Muscle of back (tissue), 11 donors: ENCODE data around the gene SMPD2. TPM values are rescaled to one million over a fixed set of nuclear protein-coding genes. Genes with fewer than 3 reads are reported as not detected.
"Not testable (repeated sequence)": the region's sequence is repeated elsewhere in the genome, so short reads cannot be mapped to it uniquely, and the experiment has no call there.

ENCODE experiments used
- DNase-seq, 3 donors: peaks; one replicate each; pipeline versions ENCODE4 v3.0.0 to v3.0.0-alpha.2; 2013
- polyA plus RNA-seq, 10 donors: library from polyadenylated mRNA; unstranded; fragments of 120-200 nt; gene quantifications; one replicate each; pipeline ENCODE4 v1.2.1, GENCODE V29; 2013; ENCODE audit not compliant: insufficient read length in 10 of 10

SMPD2 gene
- polyA plus RNA-seq, 10 donors: 4.0 to 6.1 (median 5.0) TPM

DNA sequence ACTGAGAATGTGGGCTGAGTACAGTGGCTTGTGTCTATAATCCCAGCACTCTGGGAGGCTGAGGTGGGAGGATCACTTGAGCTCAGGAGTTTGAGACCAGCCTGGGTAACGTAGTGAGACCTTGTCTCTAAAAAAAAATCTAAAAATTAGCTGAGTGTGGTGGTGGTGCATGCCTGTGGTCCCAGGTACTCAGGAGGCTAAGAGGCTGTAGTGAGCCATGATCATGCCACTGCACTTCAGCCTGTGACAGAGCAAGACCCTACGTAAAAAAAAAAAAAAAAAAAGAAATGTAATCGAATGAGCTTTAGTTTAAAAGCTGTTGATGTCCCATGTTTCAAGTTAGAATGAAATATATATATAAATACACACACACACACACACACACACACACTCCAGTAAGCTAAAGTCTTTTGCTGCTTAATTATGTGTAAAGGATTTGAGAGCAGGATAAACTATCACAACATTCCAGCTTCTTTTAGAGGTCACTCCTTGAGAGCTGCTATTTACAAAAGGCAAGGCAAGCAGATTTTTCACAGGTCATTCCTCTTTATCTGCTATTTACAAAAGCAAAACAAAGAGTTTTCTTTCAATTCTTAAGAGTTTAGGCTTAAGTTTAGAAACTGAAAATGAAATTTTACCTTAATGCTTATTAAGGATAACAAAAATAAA lies 19.8 kb downstream of the SMPD2 start:
- no peak for DNase-seq

- not testable (repeated sequence) for DNase-seq
These were observed 20.7 kb downstream of the SMPD2 start for GRCh38 chr6:109461205-109461604.

GRCh38 chr6:109461733-109462526 lies 21.4 kb downstream of the SMPD2 start:
- no peak for DNase-seq

DNA sequence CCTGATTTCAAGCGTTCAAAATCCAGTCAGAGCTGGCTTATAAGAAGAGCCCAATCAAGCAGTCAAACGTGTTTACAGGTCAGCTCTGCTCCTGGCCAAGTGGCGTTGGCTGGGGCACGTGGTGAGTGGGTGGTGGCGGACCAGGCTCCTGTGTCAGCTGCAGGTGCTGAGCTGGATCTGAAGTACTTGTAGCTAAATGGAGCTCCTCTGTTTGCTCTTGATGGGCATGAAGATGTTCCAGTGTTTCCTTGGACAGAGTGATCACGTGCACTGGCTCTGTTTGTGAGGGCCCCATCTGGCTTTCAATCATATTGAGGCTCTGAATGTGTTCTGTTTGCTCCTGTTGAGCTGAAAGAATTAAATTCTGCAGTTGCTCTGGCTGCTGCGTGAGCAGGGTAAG lies 25.2 kb downstream of the SMPD2 start:
- no peak for DNase-seq

DNA sequence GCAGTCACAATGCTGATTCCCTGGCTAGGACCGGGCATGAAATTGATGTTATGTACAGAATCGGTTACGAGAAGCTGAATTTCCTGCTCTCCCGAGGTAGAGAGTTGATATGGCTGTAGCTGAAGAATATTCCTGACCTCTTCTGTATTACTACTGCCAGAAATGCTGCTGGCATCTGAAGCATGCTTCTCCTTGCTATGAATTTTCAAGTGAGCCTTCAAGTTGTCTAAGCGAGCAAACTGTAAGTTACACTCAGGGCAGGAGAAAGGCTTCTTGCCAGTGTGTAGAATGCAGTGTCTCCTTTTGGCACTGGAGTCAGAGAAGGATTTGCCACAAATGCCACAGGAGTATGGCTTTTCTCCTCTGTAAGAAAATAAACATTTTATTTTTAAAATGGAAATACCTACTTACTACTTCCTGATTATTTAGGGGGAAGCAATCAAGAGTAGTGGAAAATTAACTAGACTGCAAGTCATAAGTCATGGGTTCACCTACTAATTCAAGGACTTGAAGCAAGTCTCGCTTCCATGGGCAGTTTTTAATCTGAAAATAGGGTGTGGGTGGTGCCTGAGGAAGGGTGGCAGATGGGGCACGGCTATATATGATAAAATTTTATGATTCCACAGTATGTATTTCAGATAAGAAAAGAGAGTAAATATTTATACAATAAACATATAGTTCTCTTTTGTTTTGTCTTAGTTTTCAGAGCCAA lies 25.8 kb downstream of the SMPD2 start:
- DNase-seq: no peak

DNA sequence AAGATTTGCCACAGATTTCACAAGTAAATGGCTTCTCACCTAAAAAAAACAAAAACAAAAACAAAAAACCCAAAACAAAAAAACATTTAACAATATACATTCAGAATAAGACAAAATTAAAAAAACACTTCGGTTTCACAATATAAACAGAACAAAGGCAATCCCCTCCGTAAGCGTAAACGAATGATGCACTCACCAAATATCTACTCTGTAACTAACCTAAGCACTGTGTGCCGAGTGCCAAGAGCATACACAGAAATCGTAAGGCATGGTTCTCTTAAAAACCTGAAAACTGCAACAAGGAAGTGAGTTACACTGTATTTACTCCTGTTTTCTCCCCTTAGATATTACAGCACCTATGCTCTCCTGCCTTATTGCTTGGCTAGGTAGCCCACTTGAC lies 27.2 kb downstream of the SMPD2 start:
- DNase-seq: no peak

- DNase-seq: no peak
These were observed 29.2 kb downstream of the SMPD2 start for GRCh38 chr6:109469591-109470189.

DNA sequence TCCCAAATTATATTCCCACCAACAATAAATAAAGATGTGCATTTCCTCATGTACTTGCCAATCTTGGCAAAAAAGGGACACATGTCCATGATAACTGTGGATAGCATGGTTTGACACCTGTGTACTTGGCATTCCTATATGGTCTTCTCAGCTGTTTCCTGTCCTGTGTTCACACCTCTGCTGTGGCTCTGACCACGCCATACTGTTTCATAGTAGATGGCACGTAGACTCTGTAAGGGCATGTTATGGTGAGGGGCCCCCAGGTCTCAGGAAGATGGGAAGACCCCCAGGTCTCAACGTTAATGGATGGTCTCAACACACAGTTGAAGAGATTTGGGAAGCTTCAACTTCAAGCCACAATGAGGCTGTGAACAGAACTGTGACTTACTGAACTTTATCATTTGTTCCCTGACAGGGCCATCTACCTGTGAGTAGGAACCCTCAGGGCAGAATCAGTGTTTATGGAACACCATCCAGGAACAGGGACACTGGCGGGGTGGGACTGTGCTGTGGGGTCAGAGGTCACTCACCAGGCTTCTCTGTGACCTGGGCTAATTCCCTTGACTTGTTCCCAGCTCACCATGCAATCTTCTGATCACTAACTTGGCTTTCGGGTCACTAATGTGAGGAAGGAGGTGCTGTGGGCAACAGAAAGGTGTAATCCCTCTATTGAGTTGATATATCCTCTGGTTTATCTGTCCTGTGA lies 30.7 kb downstream of the SMPD2 start:
- DNase-seq: no peak

DNA sequence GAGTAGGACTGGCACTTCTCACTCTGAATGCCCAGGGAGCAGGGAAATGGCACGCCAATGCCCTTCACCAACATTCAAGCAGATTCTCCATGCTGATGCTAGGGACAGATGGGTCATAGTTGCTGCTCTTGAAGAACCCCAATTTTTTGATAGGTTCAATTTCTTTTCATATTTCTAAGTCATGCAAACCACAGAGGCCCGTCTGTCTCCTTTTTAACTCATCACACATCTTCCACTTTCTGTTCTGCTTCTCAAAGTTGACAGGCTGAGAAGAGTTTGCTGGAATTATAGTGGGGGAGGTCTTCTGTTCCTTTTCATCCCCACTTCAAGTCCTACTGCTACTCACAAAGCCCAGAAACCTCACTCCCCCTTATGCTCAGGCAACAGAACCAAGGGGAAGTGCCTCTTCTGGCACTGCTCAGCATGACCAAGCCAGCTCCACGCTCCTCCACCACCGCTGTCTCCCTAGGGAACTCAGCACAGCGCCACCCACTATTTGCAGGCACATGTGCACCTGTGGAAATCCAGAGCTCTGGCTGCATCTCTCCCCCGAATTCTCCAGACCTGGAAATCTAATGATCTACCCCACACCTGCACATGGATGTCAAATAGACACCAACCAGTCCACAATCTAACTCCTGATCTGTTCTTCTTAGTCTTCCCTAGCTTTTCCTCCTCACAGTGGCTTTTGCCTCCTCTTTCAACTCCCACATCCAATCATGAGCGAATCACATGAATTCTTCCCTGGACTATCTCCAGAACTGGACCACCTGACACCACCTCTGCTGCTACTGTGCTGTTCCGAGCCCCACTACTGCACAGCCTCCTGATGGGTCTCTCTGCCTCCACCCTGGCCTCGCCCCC lies 31.8 kb downstream of the SMPD2 start:
- no peak for DNase-seq

- DNase-seq: no peak
These were observed 32.6 kb downstream of the SMPD2 start for GRCh38 chr6:109473120-109473519.

- DNase-seq: no peak
These were observed 34.5 kb downstream of the SMPD2 start for GRCh38 chr6:109474995-109475394.

DNA sequence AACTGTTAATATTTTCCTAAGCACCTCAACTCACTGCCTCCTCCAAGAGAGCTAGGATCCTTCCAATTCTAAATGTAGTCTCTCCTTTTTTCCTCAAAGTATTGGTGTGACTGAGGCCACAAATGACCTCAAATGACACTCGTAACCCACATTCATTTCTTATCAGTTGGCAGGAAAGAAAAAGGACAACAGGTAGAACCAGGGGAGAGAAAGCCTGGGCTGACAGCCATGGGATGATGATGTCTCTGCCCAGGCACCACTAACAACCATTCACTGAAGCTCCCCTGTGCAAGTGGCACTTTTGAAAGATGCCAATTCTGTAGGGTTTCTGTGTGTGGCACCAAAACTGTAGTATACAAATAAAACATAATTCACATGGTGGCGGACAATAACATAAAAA lies 35.1 kb downstream of the SMPD2 start:
- DNase-seq: no peak

GRCh38 chr6:109477184-109477583 lies 36.7 kb downstream of the SMPD2 start:
- DNase-seq: no peak

DNA sequence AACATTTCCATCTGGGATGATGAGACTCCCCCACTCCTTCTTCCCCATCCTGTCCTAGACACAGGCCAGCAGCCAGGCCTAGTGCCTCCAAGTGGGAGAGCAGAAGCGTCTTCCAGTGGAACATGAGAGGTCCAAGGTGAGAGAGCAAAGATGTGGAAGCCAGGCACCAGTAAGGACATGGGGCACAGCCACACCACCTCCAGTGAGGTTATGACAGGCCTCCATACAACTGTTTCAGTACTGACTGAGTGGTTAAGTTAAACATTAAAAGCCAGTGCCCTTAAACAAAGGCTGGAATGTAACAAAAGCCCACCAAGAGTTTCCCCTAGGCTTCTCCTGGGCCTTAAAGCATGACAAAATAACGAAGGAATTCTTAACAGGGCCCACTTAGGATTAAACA lies 37.2 kb downstream of the SMPD2 start:
- DNase-seq: no peak

DNA sequence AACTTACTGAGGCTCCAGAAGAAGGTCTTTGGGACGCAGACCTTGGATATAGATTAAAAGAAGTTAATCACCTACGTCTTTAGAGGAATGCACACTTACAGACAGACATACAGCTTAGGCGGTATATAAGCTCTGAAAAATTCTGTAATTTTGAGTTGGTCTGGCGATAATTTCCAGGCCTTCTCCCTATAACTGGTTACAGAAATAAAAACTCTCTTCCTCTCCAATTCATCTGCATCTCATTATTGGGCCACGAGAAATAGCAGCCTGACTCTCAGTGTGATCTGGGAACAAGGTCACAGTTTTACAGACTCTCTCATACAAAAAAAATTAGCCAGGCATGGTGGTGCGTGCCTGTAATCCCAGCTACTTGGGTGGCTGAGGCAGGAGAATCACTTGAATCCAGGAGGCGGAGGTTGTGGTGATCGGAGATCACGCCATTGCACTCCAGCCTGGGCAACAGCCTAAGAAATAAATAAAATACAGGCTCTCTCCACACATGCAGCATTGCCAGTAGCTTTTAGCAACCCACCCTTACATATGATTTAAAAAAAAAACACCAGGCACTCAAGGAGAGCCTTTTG lies 37.8 kb downstream of the SMPD2 start:
- DNase-seq: no peak

GRCh38 chr6:109478841-109479624 lies 38.5 kb downstream of the SMPD2 start:
- DNase-seq: no peak

GRCh38 chr6:109480993-109481480 lies 40.5 kb downstream of the SMPD2 start:
- no peak for DNase-seq

DNA sequence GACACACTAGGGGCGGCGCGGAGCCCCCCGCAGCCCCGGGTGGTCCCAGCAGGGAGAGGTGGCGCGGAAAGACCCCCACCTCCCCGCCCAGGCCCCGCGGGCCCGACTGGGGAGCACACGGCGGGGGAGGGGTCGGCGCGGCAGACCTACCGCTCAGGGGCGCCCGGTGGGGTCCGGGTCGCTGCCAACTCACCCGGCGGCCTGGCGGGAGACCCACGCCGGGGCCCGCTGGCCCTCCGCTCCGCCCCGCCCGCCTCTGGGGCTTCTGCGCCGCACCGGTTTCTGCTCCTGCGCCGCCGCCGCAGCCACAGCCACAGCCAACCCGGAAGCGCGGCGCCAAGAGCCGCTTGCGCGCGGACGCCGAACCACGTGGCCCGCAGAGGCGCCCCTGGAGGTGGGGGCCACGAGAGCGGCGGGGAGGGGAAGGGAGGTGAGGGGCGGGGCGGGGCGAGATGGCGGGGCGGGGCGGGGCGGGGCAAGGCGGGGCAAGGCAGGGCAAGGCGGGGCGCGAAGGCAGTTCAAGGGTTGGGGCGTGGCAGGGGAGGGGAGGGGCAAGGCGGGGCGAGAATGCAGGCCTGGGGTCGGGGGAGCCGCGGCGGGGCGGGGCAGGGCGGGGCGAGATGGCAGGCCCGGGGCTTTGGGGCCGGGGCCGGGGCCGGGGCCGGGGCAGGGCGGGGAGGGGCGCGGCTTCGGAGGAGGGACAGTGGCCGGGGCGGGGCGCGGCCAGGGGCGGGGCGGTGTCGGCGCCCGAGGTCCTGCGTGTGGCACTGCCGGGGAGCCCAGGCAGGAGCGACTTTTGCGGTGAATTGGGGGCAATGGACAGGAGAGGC lies 42.6 kb downstream of the SMPD2 start, which contains the start of gene ZBTB24:
Gene ZBTB24 (minus strand): TSS at position 315 of the 830 bp plus-strand sequence. CDS start 1,193 bp downstream, outside the sequence.
- DNase-seq: peak; percentile 87 to 94 (median 91)
